ENCODE data around the gene CLN5. TPM values are rescaled to one million over a fixed set of nuclear protein-coding genes. Genes with fewer than 3 reads are reported as not detected.

Gene CLN5
- total and polyA plus RNA-seq, 2 experiments from 2014 or later: 35.9 to 36.4 TPM

DNA sequence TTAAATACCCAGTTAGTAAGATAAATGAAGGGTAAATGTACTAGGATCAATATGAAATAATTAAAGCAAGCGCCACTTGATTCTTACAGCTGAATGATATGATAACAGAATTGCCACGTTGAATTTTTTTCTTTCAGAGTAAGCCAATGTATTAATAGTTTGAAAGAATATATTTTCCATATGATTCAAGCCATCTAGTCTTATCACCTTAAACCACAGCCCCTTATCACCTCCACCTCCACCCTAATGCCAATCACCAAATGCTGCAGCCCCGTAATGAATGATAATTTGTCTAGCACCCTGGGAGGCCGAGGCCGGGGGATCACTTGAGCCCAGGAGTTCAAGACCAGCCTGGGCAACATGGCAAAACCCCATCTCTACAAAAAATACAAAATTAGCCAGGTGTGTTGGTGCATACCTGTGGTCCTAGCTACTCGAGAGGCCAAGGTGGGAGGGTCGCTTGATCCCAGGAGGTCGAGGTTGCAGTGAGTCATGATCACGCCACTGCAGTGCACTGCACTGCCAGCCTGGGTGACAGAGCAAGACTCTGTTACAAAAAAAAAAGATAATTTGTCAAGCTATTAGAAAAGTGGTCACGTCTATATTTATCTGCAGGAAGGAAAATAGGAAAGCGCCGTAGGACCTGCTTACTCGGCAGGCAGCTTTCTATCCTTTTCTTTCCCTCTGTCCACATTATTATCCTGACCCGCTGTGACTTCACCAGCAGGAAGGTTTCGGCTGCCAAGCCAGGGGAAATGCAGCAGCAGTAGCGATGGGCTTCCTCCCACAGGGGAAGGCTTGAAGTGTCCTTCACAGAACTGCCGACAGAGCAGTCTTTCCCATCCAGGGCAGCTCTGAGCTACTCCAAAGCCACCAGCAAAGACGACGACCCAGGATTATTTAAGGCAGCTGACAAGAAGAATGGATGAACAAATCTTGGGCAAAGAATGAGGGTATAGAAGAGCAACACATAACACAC is 19.7 kb upstream of the CLN5 start:
- no peaks in the 10 kb centered on the region for H3K9me3 ChIP-seq (ENCODE audit: low read depth)
- no peak overlapping the region for H3K27ac ChIP-seq
- no peaks in the 10 kb centered on the region for H3K36me3 ChIP-seq (ENCODE audit: low read depth)
- no peaks in the 10 kb centered on the region for H4K20me1 ChIP-seq (ENCODE audit: insufficient read depth)
- H3K79me2 ChIP-seq (ENCODE audit: insufficient read depth): no peaks in the 10 kb centered on the region
- H3K27me3 ChIP-seq (replicated peaks; ENCODE audit: insufficient read depth): 0 out of 2 replicates have a peak, but pooled peaks cover 3% of the 10 kb centered on the region
- no peak overlapping the region for H3K4me3 ChIP-seq
- no peaks in the 10 kb centered on the region for H3K9me2 ChIP-seq (ENCODE audit: insufficient read depth)
- no peak overlapping the region for H3K9ac ChIP-seq
- TF ChIP-seq EZH2phosphoT487 (IDR thresholded peaks at IDR 0.05; ENCODE audit: insufficient read depth, low read depth) (no peak), EZH2 (IDR thresholded peaks at IDR 0.05; ENCODE audit: insufficient read depth, poor library complexity, severe bottlenecking) (no peak)
- H3K4me2 ChIP-seq (ENCODE audit: unreplicated experiment): no peak overlapping the region
- WGBS, 2 experiments (ENCODE audit: low coverage in 1 of 2, low lambda C conversion rate in 2 of 2, missing lambda C conversion rate in 2 of 2): 74 to 77% methylated on average over 19 of the region's 19 CpGs
- DNase-seq: no peak
- no peak overlapping the region for H2AFZ ChIP-seq
- no peaks in the 10 kb centered on the region for H3F3A ChIP-seq (ENCODE audit: insufficient read depth)
- no peaks in the 10 kb centered on the region for H3K4me1 ChIP-seq (ENCODE audit: insufficient read depth)
- in situ Hi-C loops (cut with MboI): no loop called here

DNA sequence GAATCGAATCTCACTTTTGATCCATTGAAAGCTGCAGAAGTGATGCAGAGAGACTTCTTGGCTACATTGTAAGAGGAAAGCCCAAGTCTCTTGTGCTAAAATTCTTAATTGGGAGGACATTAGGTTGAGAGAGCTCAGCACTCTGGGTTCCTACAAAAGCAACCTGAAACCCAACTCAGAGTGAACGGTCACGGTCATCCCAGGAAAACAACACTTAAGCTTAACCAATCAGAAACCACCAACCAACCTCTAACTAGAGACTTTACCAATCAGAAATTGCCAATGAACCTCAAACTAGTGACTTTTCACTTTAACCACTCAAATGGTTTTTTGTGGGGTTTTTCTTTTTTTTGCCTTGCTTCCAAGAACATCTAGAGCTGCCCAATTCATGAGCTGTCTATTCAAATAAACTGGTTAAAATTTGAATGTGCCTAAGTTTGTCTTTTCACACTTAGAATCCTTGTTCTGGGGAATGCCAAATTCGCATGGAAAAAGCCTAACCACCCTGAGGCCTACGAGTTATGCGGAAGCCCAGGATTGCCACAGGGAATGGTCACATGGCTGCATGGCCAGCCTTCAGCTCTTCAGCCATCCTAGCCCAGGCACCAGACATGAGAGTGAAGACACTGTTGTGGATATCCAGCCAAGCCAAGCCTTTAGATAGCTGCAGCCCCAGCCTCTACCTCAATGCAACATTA is 17.8 kb upstream of the CLN5 start:
- Histone ChIP-seq H3K9me3 (ENCODE audit: low read depth) (no peaks in the 10 kb centered on the region), H3K27ac (no peak overlapping the region), H3K4me3 (no peak overlapping the region), H3K9ac (no peak overlapping the region), H3K9me2 (ENCODE audit: insufficient read depth) (no peaks in the 10 kb centered on the region), H3K4me2 (ENCODE audit: unreplicated experiment) (no peak overlapping the region), H4K20me1 (ENCODE audit: insufficient read depth) (no peaks in the 10 kb centered on the region), H3K79me2 (ENCODE audit: insufficient read depth) (no peaks in the 10 kb centered on the region), H3K4me1 (ENCODE audit: insufficient read depth) (no peaks in the 10 kb centered on the region), H3F3A (ENCODE audit: insufficient read depth) (no peaks in the 10 kb centered on the region), H2AFZ (no peak overlapping the region), H3K36me3 (ENCODE audit: low read depth) (no peaks in the 10 kb centered on the region), H3K27me3 (replicated peaks; ENCODE audit: insufficient read depth) (0 out of 2 replicates have a peak, but pooled peaks cover 3% of the 10 kb centered on the region)
- WGBS, 2 experiments (ENCODE audit: low coverage in 1 of 2, low lambda C conversion rate in 2 of 2, missing lambda C conversion rate in 2 of 2): 83% methylated on average over 6 of the region's 6 CpGs
- no peak for TF ChIP-seq EZH2phosphoT487 (IDR thresholded peaks at IDR 0.05; ENCODE audit: insufficient read depth, low read depth)
- TF ChIP-seq EZH2 (IDR thresholded peaks at IDR 0.05; ENCODE audit: insufficient read depth, poor library complexity, severe bottlenecking): no peak
- no peak for DNase-seq
- in situ Hi-C loops (cut with MboI): no loop called here

DNA sequence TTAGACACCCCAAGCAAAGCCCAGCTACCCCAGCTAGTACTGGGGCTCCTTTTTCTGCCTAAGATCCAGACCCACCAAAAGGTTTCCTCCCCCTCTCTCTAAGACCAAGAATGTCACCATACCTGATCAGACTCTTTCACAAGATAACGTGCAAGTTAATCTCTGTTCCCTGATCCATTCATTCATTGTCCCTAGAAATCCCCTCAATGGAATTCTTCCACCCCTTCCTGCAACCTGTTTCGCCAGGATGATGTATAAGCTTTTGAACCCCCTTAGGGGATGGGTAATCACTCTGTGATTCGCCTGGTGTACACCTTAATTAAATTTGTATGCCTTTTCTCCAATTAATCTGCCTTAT is 17.3 kb upstream of the CLN5 start:
- H3K9ac ChIP-seq: no peak overlapping the region
- no peak overlapping the region for H3K27ac ChIP-seq
- H3K4me1 ChIP-seq (ENCODE audit: insufficient read depth): no peaks in the 10 kb centered on the region
- H3F3A ChIP-seq (ENCODE audit: insufficient read depth): no peaks in the 10 kb centered on the region
- no peak overlapping the region for H3K4me3 ChIP-seq
- no peak for DNase-seq
- H3K4me2 ChIP-seq (ENCODE audit: unreplicated experiment): no peak overlapping the region
- no peaks in the 10 kb centered on the region for H3K79me2 ChIP-seq (ENCODE audit: insufficient read depth)
- 71 to 80% methylated on average over 3 of the region's 3 CpGs for WGBS, 2 experiments (ENCODE audit: low coverage in 1 of 2, low lambda C conversion rate in 2 of 2, missing lambda C conversion rate in 2 of 2)
- no peak for TF ChIP-seq EZH2phosphoT487 (IDR thresholded peaks at IDR 0.05; ENCODE audit: insufficient read depth, low read depth)
- TF ChIP-seq EZH2 (IDR thresholded peaks at IDR 0.05; ENCODE audit: insufficient read depth, poor library complexity, severe bottlenecking): no peak
- in situ Hi-C loops (cut with MboI): no loop called here
- H4K20me1 ChIP-seq (ENCODE audit: insufficient read depth): no peaks in the 10 kb centered on the region
- H3K9me2 ChIP-seq (ENCODE audit: insufficient read depth): no peaks in the 10 kb centered on the region
- 0 out of 2 replicates have a peak, but pooled peaks cover 3% of the 10 kb centered on the region for H3K27me3 ChIP-seq (replicated peaks; ENCODE audit: insufficient read depth)
- H3K36me3 ChIP-seq (ENCODE audit: low read depth): no peaks in the 10 kb centered on the region
- H2AFZ ChIP-seq: no peak overlapping the region
- no peaks in the 10 kb centered on the region for H3K9me3 ChIP-seq (ENCODE audit: low read depth)

- no peaks in the 10 kb centered on the region for H3K9me2 ChIP-seq (ENCODE audit: insufficient read depth)
- H3K4me1 ChIP-seq (ENCODE audit: insufficient read depth): no peaks in the 10 kb centered on the region
- H3K9ac ChIP-seq: no peak overlapping the region
- 78 to 91% methylated on average over 6 of the region's 6 CpGs for WGBS, 2 experiments (ENCODE audit: low coverage in 1 of 2, low lambda C conversion rate in 2 of 2, missing lambda C conversion rate in 2 of 2)
- no peak for DNase-seq
- no peak overlapping the region for H3K4me3 ChIP-seq
- H4K20me1 ChIP-seq (ENCODE audit: insufficient read depth): no peaks in the 10 kb centered on the region
- H2AFZ ChIP-seq: no peak overlapping the region
- no peak overlapping the region for H3K4me2 ChIP-seq (ENCODE audit: unreplicated experiment)
- H3K36me3 ChIP-seq (ENCODE audit: low read depth): no peaks in the 10 kb centered on the region
- TF ChIP-seq EZH2phosphoT487 (IDR thresholded peaks at IDR 0.05; ENCODE audit: insufficient read depth, low read depth): no peak
- no peak for TF ChIP-seq EZH2 (IDR thresholded peaks at IDR 0.05; ENCODE audit: insufficient read depth, poor library complexity, severe bottlenecking)
- no peaks in the 10 kb centered on the region for H3K79me2 ChIP-seq (ENCODE audit: insufficient read depth)
- no peaks in the 10 kb centered on the region for H3K9me3 ChIP-seq (ENCODE audit: low read depth)
- H3K27ac ChIP-seq: no peak overlapping the region
- H3F3A ChIP-seq (ENCODE audit: insufficient read depth): no peaks in the 10 kb centered on the region
- in situ Hi-C loops (cut with MboI): no loop called here
- H3K27me3 ChIP-seq (replicated peaks; ENCODE audit: insufficient read depth): peaks cover 8% of the 10 kb centered on the region; the same call in 1 of the 2 replicates
Observed at GRCh38 chr13:76975863-76976262, 16.0 kb upstream of the CLN5 start.

Data from GM23248 (cell line).